OCI-LY7 (cell line): Measurements from ENCODE around the gene ARID5B.

ENCODE experiments used
- CTCF ChIP-seq: fragments of 200-600 bp; sonication (generic); conservative IDR thresholded peaks from 2 replicates; pipeline ENCODE4 v1.5.1; 2014; ENCODE audit warnings: mild to moderate bottlenecking, antibody characterized with exemption, low read length, moderate library complexity, mixed read lengths
- EZH2phosphoT487 ChIP-seq: fragments of 200-600 bp; sonication (generic); IDR thresholded peaks from 2 replicates; pipeline ENCODE4 v1.6.1; 2018; ENCODE audit warnings: low read depth, borderline replicate concordance, mild to moderate bottlenecking, mixed run types, antibody characterized with exemption, low read length, moderate library complexity, mixed read lengths

- TF ChIP-seq CTCF (no peak), EZH2phosphoT487 (no peak)
Observed at GRCh38 chr10:61912981-61913380, 11.5 kb downstream of the ARID5B start.
